Testis (tissue), 2 donors: ENCODE data around the gene SLC6A6.

Experiments used
- CTCF ChIP-seq, 3 experiments: fragments of 450-650 bp in 2 of 3; fragments of 200-600 bp in 1 of 3; sonication (generic) in 1 of 3; IDR thresholded peaks; one replicate each; pipeline ENCODE4 v1.5.1; 2016 to 2019; ENCODE audit warnings: antibody characterized with exemption in 3 of 3, mild to moderate bottlenecking in 2 of 3, moderate library complexity in 1 of 3
- POLR2A ChIP-seq: fragments of 450-650 bp; IDR thresholded peaks from one replicate; pipeline ENCODE4 v1.6.1; 2017; ENCODE audit warnings: antibody characterized with exemption, mild to moderate bottlenecking, moderate library complexity

GRCh38 chr3:14377044-14377837 is 25.2 kb upstream of the SLC6A6 start:
- TF ChIP-seq CTCF (IDR thresholded peaks at IDR 0.05) = no peak
- TF ChIP-seq POLR2A = no peak
